SU-DHL-6 (cell line): ENCODE measurements around the gene ZSWIM1.
"Not testable (repeated sequence)": the region's sequence is repeated elsewhere in the genome, so short reads cannot be mapped to it uniquely, and the experiment has no call there.

Experiments
- H2AFZ ChIP-seq: fragments of 200-600 bp; sonication (generic); 2 replicates; pipeline ENCODE4 v1.6.1; 2014; ENCODE audit warnings: low read depth, mild to moderate bottlenecking, moderate library complexity, mixed read lengths, antibody characterized with exemption, low read length; ENCODE audit not compliant: severe bottlenecking
- H3F3A ChIP-seq: fragments of 200-600 bp; shearing (Covaris generic); 2 replicates; pipeline ENCODE4 v1.6.0; 2016; ENCODE audit warnings: antibody characterized with exemption, mild to moderate bottlenecking; ENCODE audit not compliant: insufficient read depth
- H3K27ac ChIP-seq: fragments of 200-600 bp; sonication (generic); 2 replicates; pipeline ENCODE4 v1.5.1; 2016; ENCODE audit warnings: low read depth, mild to moderate bottlenecking, low read length, moderate library complexity, mixed read lengths
- H3K27me3 ChIP-seq: fragments of 200-600 bp; sonication (generic), shearing (Covaris generic); 2 replicates; pipeline ENCODE4 v1.6.0; 2014; ENCODE audit warnings: mild to moderate bottlenecking, low read length
- H3K36me3 ChIP-seq: fragments of 200-600 bp; sonication (generic); 2 replicates; pipeline ENCODE4 v1.6.1; 2014; ENCODE audit warnings: mild to moderate bottlenecking, low read length, mixed read lengths
- H3K4me2 ChIP-seq: fragments of 300-600, 200-600 bp; shearing (Covaris generic), sonication (generic); 2 replicates; pipeline ENCODE4 v1.6.0; 2014; ENCODE audit warnings: low read length, low read depth, mild to moderate bottlenecking; ENCODE audit not compliant: poor library complexity, severe bottlenecking
- H3K4me3 ChIP-seq: fragments of 200-600 bp; sonication (generic); 2 replicates; pipeline ENCODE4 v1.5.1; 2014; ENCODE audit warnings: antibody characterized with exemption, low read length, mild to moderate bottlenecking, mixed read lengths; ENCODE audit not compliant: insufficient read depth, poor library complexity, severe bottlenecking
- H3K79me2 ChIP-seq: fragments of 200-600 bp; sonication (generic); 2 replicates; pipeline ENCODE4 v1.6.1; 2014; ENCODE audit warnings: mild to moderate bottlenecking, low read length, moderate library complexity; ENCODE audit not compliant: insufficient read depth
- H3K9ac ChIP-seq: fragments of 200-600 bp; sonication (generic); 2 replicates; pipeline ENCODE4 v1.7.0; 2014; ENCODE audit warnings: mild to moderate bottlenecking, low read length
- H3K9me2 ChIP-seq: fragments of 200-600 bp; sonication (generic); replicated peaks from 2 replicates; pipeline ENCODE4 v1.6.1; 2014; ENCODE audit warnings: low read length; ENCODE audit not compliant: insufficient read depth
- H3K9me3 ChIP-seq: fragments of 200-600 bp; sonication (generic); 2 replicates; pipeline ENCODE4 v1.6.1; 2014; ENCODE audit warnings: low read length, mixed read lengths; ENCODE audit not compliant: insufficient read depth
- H4K20me1 ChIP-seq: fragments of 200-600 bp; sonication (generic); 2 replicates; pipeline ENCODE4 v1.6.1; 2014; ENCODE audit warnings: low read depth, mild to moderate bottlenecking, antibody characterized with exemption, low read length, moderate library complexity, mixed read lengths
- CTCF ChIP-seq: fragments of 200-600 bp; sonication (generic); IDR thresholded peaks from one replicate; pipeline ENCODE4 v1.5.1; 2017; ENCODE audit warnings: antibody characterized with exemption, mild to moderate bottlenecking, low read length, moderate library complexity; ENCODE audit not compliant: insufficient read depth, poor library complexity, severe bottlenecking
- EZH2phosphoT487 ChIP-seq: fragments of 200-600 bp; sonication (generic), shearing (Covaris generic); conservative IDR thresholded peaks from 2 replicates; pipeline ENCODE4 v1.6.1; 2018; ENCODE audit warnings: mild to moderate bottlenecking, antibody characterized with exemption, low read length, moderate library complexity, mixed read lengths

ZSWIM1 gene

GRCh38 chr20:45898285-45898684 is 17.3 kb downstream of the ZSWIM1 start:
- Histone ChIP-seq H3K4me2 (no peak overlapping the region), H3K36me3 (no peaks in the 10 kb centered on the region), H3K4me3 (no peak overlapping the region), H3K79me2 (no peaks in the 10 kb centered on the region), H3F3A (no peaks in the 10 kb centered on the region), H3K27me3 (no peaks in the 10 kb centered on the region), H3K9me3 (no peaks in the 10 kb centered on the region), H3K27ac (no peak overlapping the region), H4K20me1 (no peaks in the 10 kb centered on the region), H2AFZ (no peak overlapping the region), H3K9me2 (no peaks in the 10 kb centered on the region), H3K9ac (no peak overlapping the region)
- TF ChIP-seq EZH2phosphoT487 (no peak), CTCF (no peak)

- H3K9ac ChIP-seq: no peak overlapping the region
- no peaks in the 10 kb centered on the region for H3K79me2 ChIP-seq
- H3K27ac ChIP-seq: no peak overlapping the region
- H3K36me3 ChIP-seq: no peaks in the 10 kb centered on the region
- H3K4me3 ChIP-seq: no peak overlapping the region
- H2AFZ ChIP-seq: no peak overlapping the region
- H4K20me1 ChIP-seq: no peaks in the 10 kb centered on the region
- H3K9me2 ChIP-seq: no peaks in the 10 kb centered on the region
- H3K27me3 ChIP-seq: no peaks in the 10 kb centered on the region
- H3F3A ChIP-seq: no peaks in the 10 kb centered on the region
- TF ChIP-seq EZH2phosphoT487: no peak
- no peak for TF ChIP-seq CTCF
- H3K4me2 ChIP-seq: no peak overlapping the region
- H3K9me3 ChIP-seq: no peaks in the 10 kb centered on the region
Observed at GRCh38 chr20:45899046-45899835, 18.2 kb downstream of the ZSWIM1 start.

GRCh38 chr20:45901332-45901731 is 20.3 kb downstream of the ZSWIM1 start:
- not testable (repeated sequence) for H3K27me3 ChIP-seq, H3K36me3 ChIP-seq, H3K4me2 ChIP-seq, H3K79me2 ChIP-seq, H3K9ac ChIP-seq, H3K9me3 ChIP-seq, H4K20me1 ChIP-seq, H2AFZ ChIP-seq, H3K27ac ChIP-seq, H3K9me2 ChIP-seq, H3F3A ChIP-seq, H3K4me3 ChIP-seq

GRCh38 chr20:45902199-45902701 is 21.2 kb downstream of the ZSWIM1 start:
- Histone ChIP-seq H3K4me3 (no peak overlapping the region), H3F3A (no peaks in the 10 kb centered on the region), H3K9me2 (no peaks in the 10 kb centered on the region), H3K27me3 (no peaks in the 10 kb centered on the region), H3K27ac (no peak overlapping the region), H2AFZ (no peak overlapping the region), H4K20me1 (no peaks in the 10 kb centered on the region), H3K9me3 (no peaks in the 10 kb centered on the region), H3K79me2 (no peaks in the 10 kb centered on the region), H3K4me2 (no peak overlapping the region), H3K36me3 (no peaks in the 10 kb centered on the region), H3K9ac (no peak overlapping the region)
- TF ChIP-seq EZH2phosphoT487: no peak
- TF ChIP-seq CTCF: no peak
